MM.1S (cell line): ENCODE measurements around the gene NADK.

Experiments
- EZH2 ChIP-seq: fragments of 300-600 bp; sonication (generic); optimal IDR thresholded peaks from 2 replicates; pipeline ENCODE3; 2017; ENCODE audit warnings: low read depth, mild to moderate bottlenecking, antibody characterized with exemption, low read length, mixed read lengths
- EZH2phosphoT487 ChIP-seq: fragments of 300-600 bp; sonication (generic); IDR thresholded peaks from 2 replicates; pipeline ENCODE4 v1.6.1; 2018; ENCODE audit warnings: antibody characterized with exemption, low read length
- TF ChIP-seq, protein P1 (sequence below): fragments of 300-600 bp; sonication (generic); IDR thresholded peaks from 2 replicates; pipeline ENCODE4 v1.5.1; 2016; ENCODE audit warnings: antibody characterized with exemption, low read length, mixed read lengths

DNA sequence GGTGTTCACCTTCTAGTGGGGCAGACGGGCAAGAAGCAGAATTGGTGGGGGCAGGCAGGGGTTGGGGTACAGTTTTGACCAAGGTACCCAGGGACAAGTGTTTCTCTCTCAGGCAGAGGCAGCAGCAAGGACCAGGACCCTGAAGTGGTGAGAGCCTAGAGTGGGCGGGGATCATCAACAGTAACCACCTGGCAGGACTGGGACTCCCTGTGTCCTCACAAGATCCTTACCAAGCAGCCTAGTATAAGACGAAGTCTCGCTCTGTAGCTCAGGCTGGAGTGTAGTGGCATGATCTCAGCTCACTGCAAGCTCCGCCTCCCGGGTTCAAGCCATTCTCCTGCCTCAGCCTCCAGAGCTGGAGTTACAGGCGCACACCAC, 3.2 kb upstream of the NADK start:
- TF ChIP-seq, protein P1, sequence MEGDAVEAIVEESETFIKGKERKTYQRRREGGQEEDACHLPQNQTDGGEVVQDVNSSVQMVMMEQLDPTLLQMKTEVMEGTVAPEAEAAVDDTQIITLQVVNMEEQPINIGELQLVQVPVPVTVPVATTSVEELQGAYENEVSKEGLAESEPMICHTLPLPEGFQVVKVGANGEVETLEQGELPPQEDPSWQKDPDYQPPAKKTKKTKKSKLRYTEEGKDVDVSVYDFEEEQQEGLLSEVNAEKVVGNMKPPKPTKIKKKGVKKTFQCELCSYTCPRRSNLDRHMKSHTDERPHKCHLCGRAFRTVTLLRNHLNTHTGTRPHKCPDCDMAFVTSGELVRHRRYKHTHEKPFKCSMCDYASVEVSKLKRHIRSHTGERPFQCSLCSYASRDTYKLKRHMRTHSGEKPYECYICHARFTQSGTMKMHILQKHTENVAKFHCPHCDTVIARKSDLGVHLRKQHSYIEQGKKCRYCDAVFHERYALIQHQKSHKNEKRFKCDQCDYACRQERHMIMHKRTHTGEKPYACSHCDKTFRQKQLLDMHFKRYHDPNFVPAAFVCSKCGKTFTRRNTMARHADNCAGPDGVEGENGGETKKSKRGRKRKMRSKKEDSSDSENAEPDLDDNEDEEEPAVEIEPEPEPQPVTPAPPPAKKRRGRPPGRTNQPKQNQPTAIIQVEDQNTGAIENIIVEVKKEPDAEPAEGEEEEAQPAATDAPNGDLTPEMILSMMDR = no peak
- TF ChIP-seq EZH2 (no peak), EZH2phosphoT487 (no peak)
